BLaER1 (cell line): Measurements from ENCODE around the gene NDUFAF2.
A peak's percentile ranks its signal among the peaks of the same experiment; 100 is the strongest.

Experiments
- H3K27ac ChIP-seq: shearing (Covaris generic); formaldehyde crosslinking; 2 replicates; pipeline ENCODE4 v1.8.1; 2022
- H3K27me3 ChIP-seq: shearing (Covaris generic); formaldehyde crosslinking; 2 replicates; pipeline ENCODE4 v1.8.1; 2022
- H3K36me3 ChIP-seq: shearing (Covaris generic); formaldehyde crosslinking; 2 replicates; pipeline ENCODE4 v1.8.1; 2022
- H3K4me1 ChIP-seq: shearing (Covaris generic); formaldehyde crosslinking; 2 replicates; pipeline ENCODE4 v1.8.1; 2022
- H3K4me2 ChIP-seq: shearing (Covaris generic); formaldehyde crosslinking; 2 replicates; pipeline ENCODE4 v1.8.1; 2022
- H3K4me3 ChIP-seq: shearing (Covaris generic); formaldehyde crosslinking; 2 replicates; pipeline ENCODE4 v1.8.1; 2022
- H3K9ac ChIP-seq: shearing (Covaris generic); formaldehyde crosslinking; 2 replicates; pipeline ENCODE4 v1.8.1; 2022
- H3K9me3 ChIP-seq: shearing (Covaris generic); formaldehyde crosslinking; 2 replicates; pipeline ENCODE4 v1.8.1; 2022
- H4K20me1 ChIP-seq: shearing (Covaris generic); formaldehyde crosslinking; 2 replicates; pipeline ENCODE4 v1.8.1; 2022
- Cebpa-rat ChIP-seq: shearing (Covaris generic); IDR thresholded peaks from 2 replicates; pipeline ENCODE4 v1.8.1; 2022

The NDUFAF2 gene

DNA sequence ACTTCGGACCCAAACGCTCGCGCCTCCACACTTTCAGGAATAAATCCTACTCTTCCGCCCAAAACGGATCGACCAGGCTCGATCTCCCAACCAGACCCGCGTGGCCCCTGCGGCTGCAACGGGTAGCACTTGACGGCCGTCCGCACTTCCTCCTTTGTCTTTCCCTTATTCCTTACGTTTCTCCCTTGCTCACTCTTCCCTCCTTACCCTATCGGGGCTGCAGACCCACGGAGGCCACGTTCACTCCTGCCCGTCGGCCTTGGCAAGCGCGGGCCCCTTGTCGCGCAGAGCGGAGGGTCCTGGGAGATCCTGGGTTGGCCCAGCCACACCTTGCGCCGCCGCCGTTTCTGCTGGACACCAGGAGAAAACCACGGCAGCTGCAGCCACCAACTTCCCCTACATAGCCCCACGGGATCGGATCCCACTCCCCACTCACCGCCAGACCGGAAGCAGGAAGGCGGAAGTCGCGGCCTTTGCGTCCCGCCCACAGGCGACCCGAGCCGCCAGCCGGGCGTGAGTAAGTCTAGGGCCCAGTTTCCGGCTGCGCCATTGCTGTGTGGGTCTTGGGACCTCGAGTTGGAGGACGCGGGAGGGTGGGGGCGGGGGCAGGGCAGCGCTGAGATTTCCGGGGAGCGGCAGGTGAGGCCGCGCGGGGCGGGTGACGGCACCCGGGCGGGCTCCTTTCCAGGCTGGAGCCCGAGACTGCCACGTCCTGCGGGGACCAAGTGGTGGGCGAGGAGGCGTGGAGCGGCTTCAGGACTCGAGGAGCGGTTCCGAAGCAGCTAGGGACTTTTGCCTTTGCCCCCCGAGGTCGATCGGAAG is 217.2 kb downstream of the NDUFAF2 start, which contains the start of gene SMIM15:
Gene SMIM15, minus strand, starts transcription at position 459 of the 822 bp plus-strand sequence. CDS start 2,297 bp downstream, outside the sequence.
- peaks cover 26% of the 10 kb centered on the region for H3K36me3 ChIP-seq
- peak within 1 kb of the TSS; percentile 83 for H3K4me2 ChIP-seq
- H4K20me1 ChIP-seq, result no peaks in the 10 kb centered on the region
- H3K4me3 ChIP-seq, result peak within 1 kb of the TSS; percentile 81
- peaks cover 19% of the 10 kb centered on the region for H3K4me1 ChIP-seq
- H3K9ac ChIP-seq, result peak within 1 kb of the TSS; percentile 89
- TF ChIP-seq Cebpa-rat, result no peak
- peaks cover 3% of the 10 kb centered on the region; the same call in 1 of the 2 replicates for H3K9me3 ChIP-seq
- peak within 1 kb of the TSS; percentile 94 for H3K27ac ChIP-seq
- H3K27me3 ChIP-seq, result no peaks in the 10 kb centered on the region

DNA sequence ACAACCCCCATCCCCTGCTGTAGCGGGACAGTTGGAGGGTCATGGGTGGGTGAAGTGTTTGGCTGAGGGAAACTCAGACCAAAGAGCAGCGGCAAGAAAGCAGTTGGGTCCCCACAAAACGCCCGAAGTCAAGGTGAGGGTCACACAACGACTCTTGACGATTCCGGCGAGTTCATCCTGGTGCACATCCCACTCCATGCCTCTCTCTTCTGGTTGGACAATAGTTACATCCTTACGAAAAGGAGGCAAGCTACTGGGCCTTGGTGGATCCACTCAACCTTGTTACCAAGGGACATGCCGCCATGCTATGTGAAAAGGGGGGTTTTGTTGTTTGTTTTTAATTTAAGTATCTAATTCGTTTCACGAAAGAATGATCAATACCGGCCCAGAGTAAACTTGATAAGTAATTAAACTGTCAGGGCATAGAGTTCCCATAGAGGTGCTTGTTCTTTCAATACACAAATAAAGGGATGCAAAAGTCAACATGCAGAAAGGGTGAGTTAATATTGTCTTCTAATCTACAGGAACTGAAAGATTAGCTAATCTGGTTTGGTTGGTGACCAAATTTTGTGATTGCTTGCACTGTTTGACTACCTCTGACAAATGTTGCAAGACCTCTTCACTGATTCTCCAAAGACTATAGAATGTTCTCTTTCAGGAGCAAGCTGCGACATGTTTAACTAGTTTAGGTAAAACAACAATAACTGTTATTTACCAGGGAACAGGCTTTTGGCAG is 218.0 kb downstream of the NDUFAF2 start:
- no peaks in the 10 kb centered on the region for H4K20me1 ChIP-seq
- H3K27me3 ChIP-seq, result no peaks in the 10 kb centered on the region
- H3K27ac ChIP-seq, result peak overlapping the region; percentile 94
- H3K4me2 ChIP-seq, result peak overlapping the region; percentile 83
- H3K36me3 ChIP-seq, result peaks cover 18% of the 10 kb centered on the region; the same call in 1 of the 2 replicates
- peak overlapping the region; percentile 89; the same call in 1 of the 2 replicates for H3K9ac ChIP-seq
- H3K9me3 ChIP-seq, result peaks cover 3% of the 10 kb centered on the region; the same call in 1 of the 2 replicates
- H3K4me1 ChIP-seq, result peaks cover 19% of the 10 kb centered on the region
- TF ChIP-seq Cebpa-rat, result no peak
- peak overlapping the region; percentile 81 for H3K4me3 ChIP-seq

DNA sequence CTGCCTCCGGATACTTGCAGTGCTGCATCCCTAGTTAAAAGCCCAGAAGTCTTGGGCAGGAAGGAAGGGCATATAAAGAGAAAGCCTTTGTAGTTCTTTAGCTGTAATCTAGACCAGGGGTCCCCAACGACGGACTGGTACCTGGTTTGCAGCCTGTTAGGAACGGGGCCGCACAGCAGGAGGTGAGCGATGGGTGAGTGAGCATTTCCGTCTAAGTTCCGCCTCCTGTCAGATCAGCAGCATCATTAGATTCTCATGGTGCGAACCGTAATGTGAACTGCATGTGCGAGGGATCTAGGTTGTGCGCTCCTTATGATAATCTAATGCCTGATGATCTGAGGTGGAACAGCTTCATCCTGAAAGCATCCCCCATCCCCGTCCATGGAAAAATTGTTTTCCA is 218.9 kb downstream of the NDUFAF2 start:
- peaks cover 3% of the 10 kb centered on the region; the same call in 1 of the 2 replicates for H3K9me3 ChIP-seq
- TF ChIP-seq Cebpa-rat, result no peak
- H3K4me2 ChIP-seq, result no peak overlapping the region
- H3K9ac ChIP-seq, result no peak overlapping the region
- peaks cover 19% of the 10 kb centered on the region for H3K4me1 ChIP-seq
- H4K20me1 ChIP-seq, result no peaks in the 10 kb centered on the region
- peaks cover 12% of the 10 kb centered on the region; the same call in 1 of the 2 replicates for H3K36me3 ChIP-seq
- H3K27me3 ChIP-seq, result no peaks in the 10 kb centered on the region
- no peak overlapping the region for H3K4me3 ChIP-seq
- no peak overlapping the region for H3K27ac ChIP-seq

DNA sequence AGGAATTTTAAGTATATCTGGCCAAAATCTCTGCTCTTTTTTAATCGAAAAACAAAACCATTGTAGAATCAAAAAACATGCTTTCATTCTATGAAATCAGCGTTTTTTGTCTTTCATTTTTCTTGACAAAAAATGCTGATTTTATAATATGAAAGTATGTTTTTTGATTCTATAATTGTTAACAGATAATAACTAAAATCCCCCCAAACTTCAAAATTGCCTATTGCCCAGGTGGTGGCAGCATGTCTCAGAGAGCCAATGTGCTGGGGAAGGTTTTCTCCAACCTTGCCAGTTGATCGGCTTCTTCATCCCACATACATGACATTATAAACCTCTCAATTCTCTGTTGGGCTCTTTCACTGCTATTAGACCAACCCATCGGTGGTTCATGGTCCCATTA is 222.4 kb downstream of the NDUFAF2 start:
- Histone ChIP-seq H3K4me2 (no peak overlapping the region), H3K27me3 (no peaks in the 10 kb centered on the region), H3K9me3 (no peaks in the 10 kb centered on the region), H3K27ac (no peak overlapping the region), H3K4me3 (no peak overlapping the region), H3K9ac (no peak overlapping the region), H3K4me1 (no peaks in the 10 kb centered on the region), H4K20me1 (no peaks in the 10 kb centered on the region), H3K36me3 (no peaks in the 10 kb centered on the region)
- no peak for TF ChIP-seq Cebpa-rat

DNA sequence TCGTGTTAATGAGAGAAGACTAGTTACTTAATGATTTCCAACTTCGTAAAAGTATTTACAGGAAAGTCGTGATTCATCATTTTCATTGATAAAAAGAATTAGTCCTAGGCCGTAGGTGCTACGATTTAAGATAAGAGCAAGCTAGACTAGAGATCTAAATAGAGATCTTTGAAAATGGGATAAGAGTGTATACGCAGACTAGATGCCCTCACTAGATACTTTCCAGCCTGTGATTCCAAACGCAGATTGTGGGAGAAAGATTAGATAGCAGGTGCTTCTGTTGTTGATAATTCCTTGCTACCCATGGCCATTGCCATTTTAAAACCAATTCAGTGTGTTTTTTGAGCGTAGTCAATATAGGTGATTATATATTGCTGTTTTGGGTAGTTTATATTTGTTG is 223.9 kb downstream of the NDUFAF2 start:
- no peaks in the 10 kb centered on the region for H3K27me3 ChIP-seq
- H3K27ac ChIP-seq, result no peak overlapping the region
- no peak for TF ChIP-seq Cebpa-rat
- H4K20me1 ChIP-seq, result no peaks in the 10 kb centered on the region
- no peak overlapping the region for H3K4me3 ChIP-seq
- H3K4me2 ChIP-seq, result no peak overlapping the region
- H3K4me1 ChIP-seq, result no peaks in the 10 kb centered on the region
- no peaks in the 10 kb centered on the region for H3K9me3 ChIP-seq
- no peak overlapping the region for H3K9ac ChIP-seq
- H3K36me3 ChIP-seq, result no peaks in the 10 kb centered on the region

DNA sequence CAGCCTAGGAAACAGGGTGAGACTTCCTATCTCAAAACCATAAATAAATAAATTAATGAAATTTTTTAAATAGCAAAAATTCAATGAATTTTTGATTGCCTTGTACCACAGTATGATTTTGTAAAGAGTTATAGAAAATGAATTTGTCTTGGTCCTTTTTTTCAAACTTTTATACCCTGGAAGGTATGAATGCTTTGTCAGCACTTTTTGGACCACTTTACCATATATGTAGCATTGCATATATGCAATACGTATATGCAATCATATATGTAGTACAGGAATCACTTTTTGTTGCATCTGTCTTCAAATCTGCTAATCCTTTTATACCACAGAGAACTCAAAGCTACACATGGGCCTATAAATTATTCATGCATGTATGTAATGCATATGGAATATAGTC is 226.5 kb downstream of the NDUFAF2 start:
- H4K20me1 ChIP-seq, result no peaks in the 10 kb centered on the region

DNA sequence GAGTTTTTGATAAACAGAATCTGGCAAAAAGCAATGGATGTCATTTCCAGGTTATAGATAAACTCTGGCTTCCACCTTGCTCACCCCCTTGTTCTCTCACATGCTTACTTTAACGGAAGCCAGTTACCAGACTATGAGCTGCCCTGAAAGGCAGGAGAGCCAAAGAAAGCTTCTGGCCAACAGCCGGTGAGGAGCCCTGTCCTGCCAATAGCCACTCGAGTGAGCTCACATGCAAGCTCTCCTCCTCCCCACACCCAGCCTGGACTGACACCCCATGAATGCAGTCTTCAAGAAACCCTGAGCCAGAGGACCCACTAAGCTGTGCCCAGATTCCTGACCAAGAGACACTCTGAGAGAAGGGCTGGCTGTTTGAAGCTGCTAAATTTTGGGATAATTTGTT is 231.6 kb downstream of the NDUFAF2 start:
- Histone ChIP-seq H3K9ac (no peak overlapping the region), H3K4me3 (no peak overlapping the region), H3K4me1 (peaks cover 21% of the 10 kb centered on the region), H3K27ac (no peak overlapping the region), H3K36me3 (no peaks in the 10 kb centered on the region), H4K20me1 (no peaks in the 10 kb centered on the region), H3K27me3 (no peaks in the 10 kb centered on the region), H3K4me2 (no peak overlapping the region), H3K9me3 (no peaks in the 10 kb centered on the region)
- TF ChIP-seq Cebpa-rat, result no peak

More for the DNA sequence above, 226.5 kb downstream of the NDUFAF2 start:
- H3K9me3 ChIP-seq, result no peaks in the 10 kb centered on the region
- H3K4me2 ChIP-seq, result no peak overlapping the region
- no peak overlapping the region for H3K9ac ChIP-seq
- no peaks in the 10 kb centered on the region for H3K36me3 ChIP-seq
- no peaks in the 10 kb centered on the region for H3K4me1 ChIP-seq
- H3K27ac ChIP-seq, result no peak overlapping the region
- no peak overlapping the region for H3K4me3 ChIP-seq
- H3K27me3 ChIP-seq, result no peaks in the 10 kb centered on the region
- no peak for TF ChIP-seq Cebpa-rat

DNA sequence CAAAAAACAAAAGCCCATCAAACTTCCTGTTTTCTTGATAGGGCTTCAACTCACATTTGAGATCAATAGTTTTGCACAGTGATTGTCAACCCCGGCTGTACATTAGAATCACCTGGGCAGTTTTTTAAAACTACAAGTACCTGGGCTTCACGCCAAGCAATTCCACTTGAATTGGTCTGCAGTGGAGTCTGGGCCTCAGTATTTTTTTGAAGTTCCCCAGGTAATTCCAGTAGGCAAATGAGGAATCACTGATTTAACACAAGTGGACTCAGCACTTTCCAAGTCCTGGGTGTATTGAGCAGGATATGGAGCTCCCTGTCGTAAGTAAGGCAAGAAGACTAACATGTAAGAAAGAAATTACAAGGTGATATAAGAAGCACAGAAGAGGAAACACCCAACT is 232.1 kb downstream of the NDUFAF2 start:
- TF ChIP-seq Cebpa-rat, result no peak
- no peak overlapping the region for H3K9ac ChIP-seq
- H3K4me2 ChIP-seq, result no peak overlapping the region
- H3K27ac ChIP-seq, result no peak overlapping the region
- H3K4me3 ChIP-seq, result no peak overlapping the region
- no peaks in the 10 kb centered on the region for H4K20me1 ChIP-seq
- H3K9me3 ChIP-seq, result no peaks in the 10 kb centered on the region
- H3K4me1 ChIP-seq, result peaks cover 24% of the 10 kb centered on the region
- no peaks in the 10 kb centered on the region for H3K27me3 ChIP-seq
- H3K36me3 ChIP-seq, result no peaks in the 10 kb centered on the region

DNA sequence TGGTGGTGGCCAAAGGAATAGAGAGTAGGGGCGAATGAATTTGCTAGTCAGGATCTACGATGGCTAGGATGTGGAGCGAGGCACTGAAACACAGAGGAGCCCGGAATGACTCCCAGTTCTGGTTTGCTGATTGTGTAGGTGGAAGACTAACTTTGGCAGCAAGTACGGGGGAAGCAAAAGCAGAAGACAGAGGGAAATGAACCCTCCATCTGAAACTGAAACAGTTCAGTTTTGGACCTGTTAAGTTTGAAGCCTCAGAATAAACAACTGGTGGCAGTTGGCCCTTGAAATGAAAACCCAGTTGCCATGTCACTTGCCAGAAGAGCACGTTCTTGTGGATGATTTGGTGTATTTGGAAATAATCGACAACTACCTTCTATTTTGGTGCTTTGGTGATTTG is 232.7 kb downstream of the NDUFAF2 start:
- Histone ChIP-seq H4K20me1 (no peaks in the 10 kb centered on the region), H3K36me3 (no peaks in the 10 kb centered on the region), H3K27me3 (no peaks in the 10 kb centered on the region), H3K9me3 (no peaks in the 10 kb centered on the region), H3K4me1 (peaks cover 30% of the 10 kb centered on the region), H3K4me3 (no peak overlapping the region), H3K4me2 (peak overlapping the region; percentile 22; the same call in 1 of the 2 replicates), H3K9ac (no peak overlapping the region), H3K27ac (no peak overlapping the region)
- TF ChIP-seq Cebpa-rat, result no peak

DNA sequence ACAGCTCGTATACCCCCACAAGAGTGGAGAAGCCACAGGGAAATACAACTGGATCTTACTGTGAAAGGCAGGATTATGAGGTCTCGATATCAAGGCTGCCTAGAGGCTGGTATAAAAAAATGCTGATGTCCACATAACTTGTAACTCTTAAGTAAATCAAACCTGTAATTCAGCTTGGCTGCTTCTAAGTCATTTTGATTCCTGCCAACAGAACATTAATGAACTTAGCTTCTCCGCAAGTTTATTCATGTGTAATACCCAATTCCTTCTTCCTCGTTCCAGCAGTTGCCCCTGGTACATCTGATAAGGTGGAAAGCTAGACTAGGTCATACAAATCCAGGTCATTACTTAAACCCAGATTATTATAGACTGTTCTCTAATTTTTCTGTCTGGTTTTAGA is 233.7 kb downstream of the NDUFAF2 start:
- Histone ChIP-seq H3K27ac (no peak overlapping the region), H3K4me3 (no peak overlapping the region), H3K4me2 (no peak overlapping the region), H3K27me3 (no peaks in the 10 kb centered on the region), H3K9ac (no peak overlapping the region), H3K9me3 (no peaks in the 10 kb centered on the region), H4K20me1 (no peaks in the 10 kb centered on the region), H3K36me3 (no peaks in the 10 kb centered on the region), H3K4me1 (peaks cover 30% of the 10 kb centered on the region)
- TF ChIP-seq Cebpa-rat, result no peak
